ENCODE data around the gene NIPBL. TPM values are rescaled to one million over a fixed set of nuclear protein-coding genes. Genes with fewer than 3 reads are reported as not detected.

NIPBL gene
- total RNA-seq, 1 donor from 2014 or later = 32.2 TPM

GRCh38 chr5:36958612-36959011 is 82.0 kb downstream of the NIPBL start:
- Mint-ChIP-seq H3K27ac (ENCODE audit: unreplicated experiment) (no peak overlapping the region), H3K36me3 (ENCODE audit: low read depth) (peaks cover 14% of the 10 kb centered on the region), H3K4me3 (ENCODE audit: unreplicated experiment) (no peak overlapping the region), H3K27me3 (ENCODE audit: low read depth) (no peaks in the 10 kb centered on the region), H3K4me1 (ENCODE audit: low read depth) (peaks cover 16% of the 10 kb centered on the region), H3K9me3 (ENCODE audit: low read depth) (no peaks in the 10 kb centered on the region)
- DNase-seq (ENCODE audit: low spot score) = no peak
- no peak for TF ChIP-seq CTCF (IDR thresholded peaks at IDR 0.05)

- no peaks in the 10 kb centered on the region for H3K9me3 Mint-ChIP-seq (ENCODE audit: low read depth)
- H3K4me3 Mint-ChIP-seq (ENCODE audit: unreplicated experiment) = no peak overlapping the region
- peaks cover 10% of the 10 kb centered on the region for H3K4me1 Mint-ChIP-seq (ENCODE audit: low read depth)
- H3K27ac Mint-ChIP-seq (ENCODE audit: unreplicated experiment) = no peak overlapping the region
- no peak for DNase-seq (ENCODE audit: low spot score)
- H3K27me3 Mint-ChIP-seq (ENCODE audit: low read depth) = no peaks in the 10 kb centered on the region
- peaks cover 11% of the 10 kb centered on the region for H3K36me3 Mint-ChIP-seq (ENCODE audit: low read depth)
- TF ChIP-seq CTCF (IDR thresholded peaks at IDR 0.05) = no peak
Measured at GRCh38 chr5:36965179-36965578, 88.6 kb downstream of the NIPBL start.

GRCh38 chr5:36969700-36970395 is 93.3 kb downstream of the NIPBL start:
- no peak for DNase-seq (ENCODE audit: low spot score)
- TF ChIP-seq CTCF (IDR thresholded peaks at IDR 0.05) = no peak
- Mint-ChIP-seq H3K27ac (ENCODE audit: unreplicated experiment) (no peak overlapping the region), H3K9me3 (ENCODE audit: low read depth) (no peaks in the 10 kb centered on the region), H3K36me3 (ENCODE audit: low read depth) (peaks cover 14% of the 10 kb centered on the region), H3K4me1 (ENCODE audit: low read depth) (no peaks in the 10 kb centered on the region), H3K4me3 (ENCODE audit: unreplicated experiment) (no peak overlapping the region), H3K27me3 (ENCODE audit: low read depth) (no peaks in the 10 kb centered on the region)

GRCh38 chr5:36978196-36978595 is 101.6 kb downstream of the NIPBL start:
- DNase-seq (ENCODE audit: low spot score) = no peak
- H3K36me3 Mint-ChIP-seq (ENCODE audit: low read depth) = peaks cover 16% of the 10 kb centered on the region
- no peak for TF ChIP-seq CTCF (IDR thresholded peaks at IDR 0.05)
- H3K9me3 Mint-ChIP-seq (ENCODE audit: low read depth) = peaks cover 17% of the 10 kb centered on the region
- no peaks in the 10 kb centered on the region for H3K4me1 Mint-ChIP-seq (ENCODE audit: low read depth)
- no peak overlapping the region for H3K4me3 Mint-ChIP-seq (ENCODE audit: unreplicated experiment)
- no peak overlapping the region for H3K27ac Mint-ChIP-seq (ENCODE audit: unreplicated experiment)
- no peaks in the 10 kb centered on the region for H3K27me3 Mint-ChIP-seq (ENCODE audit: low read depth)

- Mint-ChIP-seq H3K27me3 (ENCODE audit: low read depth) (no peaks in the 10 kb centered on the region), H3K27ac (ENCODE audit: unreplicated experiment) (no peak overlapping the region), H3K36me3 (ENCODE audit: low read depth) (peaks cover 20% of the 10 kb centered on the region), H3K4me1 (ENCODE audit: low read depth) (no peaks in the 10 kb centered on the region), H3K9me3 (ENCODE audit: low read depth) (peaks cover 17% of the 10 kb centered on the region), H3K4me3 (ENCODE audit: unreplicated experiment) (no peak overlapping the region)
- no peak for DNase-seq (ENCODE audit: low spot score)
- TF ChIP-seq CTCF (IDR thresholded peaks at IDR 0.05) = no peak
Measured at GRCh38 chr5:36982146-36982545, 105.6 kb downstream of the NIPBL start.
